B cell (primary cell): ENCODE results near the gene PLEKHG2. TPM values are rescaled to one million over a fixed set of nuclear protein-coding genes. Genes with fewer than 3 reads are reported as not detected.
A peak's percentile ranks its signal among the peaks of the same experiment; 100 is the strongest.

Experiments used
- ATAC-seq: fragments of 200-7000 bp; cut with Tn5 transposase; one replicate; pipeline ENCODE4 v1.10.0; 2021; ENCODE audit warnings: low read depth, mild to moderate bottlenecking, moderate number of reproducible peaks, moderate library complexity
- CTCF ChIA-PET: fragments of 350-600 bp; sonication (Branson Sonifier 250); formaldehyde crosslinking; loops from one replicate; lab custom pipeline; 2021; ENCODE audit warnings: antibody characterized with exemption, inconsistent platforms; lab: Charles Lee
- POLR2A ChIA-PET: fragments of 350-600 bp; sonication (Branson Sonifier 250); formaldehyde crosslinking; loops from one replicate; lab custom pipeline; 2021; ENCODE audit warnings: antibody characterized with exemption; lab: Charles Lee
- DNase-seq: peaks from one replicate; pipeline ENCODE4 v3.0.0; 2013
- H2AFZ ChIP-seq: 2 replicates; pipeline ENCODE4 v1.6.1; 2012; ENCODE audit warnings: mild to moderate bottlenecking, low read depth, low read length; ENCODE audit not compliant: insufficient read depth, poor library complexity, severe bottlenecking
- H3K27ac ChIP-seq, 2 donors: 1 replicate in 1 of 2; 2 replicates in 1 of 2; pipeline ENCODE4 v1.5.1; 2012 to 2013; ENCODE audit warnings: low read length in 2 of 2, mild to moderate bottlenecking in 2 of 2, moderate library complexity in 1 of 2
- H3K27me3 ChIP-seq, 4 experiments: fragments of 200-600 bp in 1 of 4; sonication (generic) in 1 of 4; replicated peaks in 1 of 4; 1 replicate in 2 of 4; 2 replicates in 2 of 4; pipeline versions ENCODE4 v1.6.1 to v1.7.0; 2013 to 2016; ENCODE audit warnings: low read length in 3 of 4, mild to moderate bottlenecking in 2 of 4, mixed read lengths in 1 of 4, moderate library complexity in 1 of 4; ENCODE audit not compliant: insufficient read depth in 4 of 4, control insufficient read depth in 3 of 4; ENCODE audit errors: control extremely low read depth in 1 of 4
- H3K36me3 ChIP-seq, 2 experiments: replicated peaks in 1 of 2; 1 replicate in 1 of 2; 2 replicates in 1 of 2; pipeline versions ENCODE4 v1.6.1 to v1.7.1; 2013; ENCODE audit warnings: low read length in 1 of 2; ENCODE audit not compliant: insufficient read depth in 2 of 2, control insufficient read depth in 1 of 2; ENCODE audit errors: control extremely low read depth in 1 of 2, extremely low read depth in 1 of 2
- H3K4me1 ChIP-seq, 2 donors: fragments of 200-600 bp in 1 of 2; sonication (generic) in 1 of 2; 1 replicate in 1 of 2; 2 replicates in 1 of 2; pipeline versions ENCODE4 v1.5.1 to v1.6.1; 2013 to 2017; ENCODE audit warnings: low read length in 2 of 2; ENCODE audit not compliant: control insufficient read depth in 2 of 2, insufficient read depth in 2 of 2
- H3K4me2 ChIP-seq: replicated peaks from 2 replicates; pipeline ENCODE3; 2012; ENCODE audit warnings: mild to moderate bottlenecking, low read depth, low read length; ENCODE audit not compliant: poor library complexity, severe bottlenecking
- H3K4me3 ChIP-seq, 5 experiments: fragments of 200-600 bp in 1 of 5; sonication (generic) in 1 of 5; 1 replicate in 3 of 5; 2 replicates in 2 of 5; pipeline versions ENCODE4 v1.5.1 to v1.7.0; 2011 to 2016; ENCODE audit warnings: low read length in 4 of 5, mild to moderate bottlenecking in 4 of 5, low read depth in 2 of 5, control low read depth in 1 of 5, moderate library complexity in 1 of 5; ENCODE audit not compliant: insufficient read depth in 1 of 5; ENCODE audit errors: control extremely low read depth in 1 of 5, extremely low read depth in 1 of 5
- H3K79me2 ChIP-seq: fragments of 200-600 bp; sonication (generic); one replicate; pipeline ENCODE4 v1.6.0; 2016; ENCODE audit warnings: low read length; ENCODE audit not compliant: control insufficient read depth, insufficient read depth
- H3K9ac ChIP-seq: fragments of 200-600 bp; sonication (generic); 2 replicates; pipeline ENCODE4 v1.6.1; 2017; ENCODE audit warnings: mild to moderate bottlenecking, low read length, moderate library complexity
- H3K9me3 ChIP-seq, 3 donors: one replicate each; pipeline versions ENCODE4 v1.6.1 to v1.7.1; 2013; ENCODE audit warnings: low read length in 2 of 3; ENCODE audit not compliant: control insufficient read depth in 2 of 3, insufficient read depth in 1 of 3; ENCODE audit errors: control extremely low read depth in 1 of 3
- H4K20me1 ChIP-seq: 2 replicates; pipeline ENCODE4 v1.6.0; 2012; ENCODE audit warnings: mild to moderate bottlenecking, low read length; ENCODE audit not compliant: insufficient read depth, control insufficient read depth, poor library complexity, severe bottlenecking
- H3K27ac Mint-ChIP-seq: one replicate; pipeline ENCODE4 v1.8.0; 2021; ENCODE audit warnings: mixed read lengths
- H3K27me3 Mint-ChIP-seq: one replicate; pipeline ENCODE4 v1.8.0; 2021; ENCODE audit warnings: mixed read lengths
- H3K4me1 Mint-ChIP-seq: one replicate; pipeline ENCODE4 v1.8.0; 2021; ENCODE audit warnings: mixed read lengths
- H3K4me3 Mint-ChIP-seq: one replicate; pipeline ENCODE4 v1.8.0; 2021; ENCODE audit warnings: mixed read lengths
- H3K9me3 Mint-ChIP-seq: one replicate; pipeline ENCODE4 v1.8.0; 2022; ENCODE audit warnings: mixed read lengths; ENCODE audit not compliant: insufficient read depth
- CTCF ChIP-seq: fragments of 200-600 bp; IDR thresholded peaks from one replicate; pipeline ENCODE4 v1.8.0; 2022; ENCODE audit warnings: antibody characterized with exemption, mild to moderate bottlenecking
- EZH2 ChIP-seq: IDR thresholded peaks from 2 replicates; pipeline ENCODE4 v1.6.1; 2012; ENCODE audit warnings: borderline replicate concordance, low read depth, mild to moderate bottlenecking, moderate library complexity, low read length; ENCODE audit not compliant: insufficient read depth, poor library complexity, severe bottlenecking
- WGBS: methylation state at CpG from one replicate; pipeline ENCODE4 v1.1.5; 2013; ENCODE audit warnings: missing lambda C conversion rate; ENCODE audit not compliant: insufficient coverage; 5-methylcytosine and 5-hydroxymethylcytosine counted together
- intact Hi-C: fragments of 100-400 bp; cut with micrococcal nuclease; formaldehyde crosslinking; loops from one replicate; pipeline ENCODE4 v1.10.0; 2022
- polyA minus RNA-seq: library from RNA; depleted of rRNA, polyadenylated mRNA; stranded (reverse); fragments of >200 nt; gene quantifications from 2 replicates; pipeline ENCODE4 v1.2.3, GENCODE V29; 2012
- polyA plus RNA-seq: library from polyadenylated mRNA; depleted of rRNA; stranded (reverse); fragments of >200 nt; gene quantifications from 2 replicates; pipeline ENCODE4 v1.2.3, GENCODE V29; 2012
- total RNA-seq, 2 donors: library from RNA; stranded (reverse); fragments of 120-200 nt in 1 of 2; gene quantifications; 1 replicate in 1 of 2; 2 replicates in 1 of 2; pipeline versions ENCODE4 v1.2.3 to v1.2.4, GENCODE V29; 2013 to 2022

PLEKHG2 gene
- total RNA-seq: 154 and 167 TPM in 2 replicates
- total RNA-seq (2013): 17.5 TPM
- 27.0 and 32.3 TPM in 2 replicates for polyA plus RNA-seq
- polyA minus RNA-seq: 54.8 and 55.1 TPM in 2 replicates

GRCh38 chr19:39412100-39412866 lies at the start of gene PLEKHG2:
Gene PLEKHG2 (plus strand): TSS chr19:39412669. CDS start chr19:39414087, 1,418 bp downstream.
- POLR2A ChIA-PET: interaction anchor here (0.7 to 2.5 kb wide), 8 partner anchors 10 to 290 kb away, joined by 3 to 74 read pairs (median 12); partner anchors contain the start of genes GMFG, MED29, PAF1 and RPS16
- H3K27me3 Mint-ChIP-seq: no peaks in the 10 kb centered on the region
- peak within 1 kb of the TSS; percentile 99 for H3K9ac ChIP-seq

More at GRCh38 chr19:39412100-39412866, at the start of gene PLEKHG2:
- TF ChIP-seq CTCF (no peak), EZH2 (no peak)
- Histone ChIP-seq H4K20me1 (peaks cover 22% of the 10 kb centered on the region), H3K4me3 (peak within 1 kb of the TSS; percentile 74 to 98 (median 92)), H2AFZ (peak within 1 kb of the TSS; percentile 72), H3K4me1 (peaks cover 24 to 40% of the 10 kb centered on the region in 2 donors), H3K79me2 (peaks cover 27% of the 10 kb centered on the region), H3K27ac (peak within 1 kb of the TSS; percentile 100), H3K36me3 (peaks cover 0 to 21% of the 10 kb centered on the region in 2 experiments), H3K9me3 (peaks cover 0 to 2% (median 0%) of the 10 kb centered on the region in 3 donors), H3K27me3 (no peaks in the 10 kb centered on the region), H3K4me2 (peak within 1 kb of the TSS; percentile 100)
- DNase-seq: peak; percentile 99
- Mint-ChIP-seq H3K4me1 (peaks cover 49% of the 10 kb centered on the region), H3K27ac (peak within 1 kb of the TSS; percentile 99), H3K9me3 (no peaks in the 10 kb centered on the region), H3K4me3 (peak within 1 kb of the TSS; percentile 94)
- 0% methylated on average over 52 of the region's 60 CpGs for WGBS
- CTCF ChIA-PET: interaction anchor here (0.6 to 2.3 kb wide), 20 partner anchors 9 to 293 kb away, joined by 3 to 260 read pairs (median 4); partner anchors contain the start of genes EID2B, MED29, PAF1 and RPS16
- ATAC-seq: peak; percentile 53
- intact Hi-C loops: loop anchor here (1.0 to 5.0 kb wide), 9 partner anchors 21 to 1365 kb away; partner anchors contain the start of genes EID2B, EIF3K, MAP4K1 and MED29
